NCI-H526 treated with DMSO at 0.1 percent for 48 hours (cell line): ENCODE results near the gene RAB43.

Experiments used
- DNase-seq: peaks from one replicate; lab custom pipeline; 2025; lab: John Stamatoyannopoulos, UW

The RAB43 gene

GRCh38 chr3:129038121-129038855 lies 83.3 kb downstream of the RAB43 start:
- DNase-seq = no peak
